Measurements from ENCODE around the gene CCDC107. TPM values are rescaled to one million over a fixed set of nuclear protein-coding genes. Genes with fewer than 3 reads are reported as not detected.

CCDC107 gene
- total RNA-seq, 1 experiment from 2014 or later = 12.0 TPM

DNA sequence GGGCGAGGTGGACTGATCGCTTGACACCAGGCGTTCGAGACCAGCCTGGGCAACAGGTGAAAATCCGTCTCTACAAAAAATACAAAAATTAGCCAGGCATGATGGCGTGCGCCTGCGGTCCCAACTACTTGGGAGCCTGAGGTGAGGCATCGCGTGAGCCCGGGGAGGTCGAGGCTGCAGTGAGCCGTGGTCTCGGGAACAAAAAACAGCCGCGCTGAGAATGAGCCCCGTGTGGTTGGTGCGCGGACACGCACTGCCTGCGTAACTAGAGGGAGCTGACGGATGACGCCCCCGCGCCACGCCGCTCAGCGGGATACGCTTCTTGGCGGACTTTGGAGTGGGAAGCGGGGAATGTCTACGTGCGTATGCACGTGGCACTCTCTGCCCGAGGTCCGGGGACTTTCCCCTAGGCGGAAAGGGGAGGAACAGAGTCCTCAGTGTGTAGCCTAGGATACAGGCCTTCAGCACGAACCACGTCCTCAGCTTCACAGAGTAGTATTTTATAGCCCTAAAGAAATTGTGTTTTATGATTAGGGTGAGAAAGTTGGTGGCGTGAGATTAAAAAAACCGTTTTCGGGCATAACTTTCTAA is 451 bp upstream of the CCDC107 start, which contains the start of gene RMRP:
TSS of gene RMRP (minus strand) at position 474 of the 591 bp plus-strand sequence.
- peak; percentile 98 for DNase-seq
- peaks cover 11% of the 10 kb centered on the region for H3K23me2 ChIP-seq (ENCODE audit: insufficient read length, low read depth, low read length, poor library complexity, severe bottlenecking)
- no peak within 1 kb of the TSS for H2BK12ac ChIP-seq (ENCODE audit: insufficient read length, low read depth, low read length)
- no CpG with 5 or more reads among the region's 42 CpGs for WGBS (ENCODE audit: extremely low coverage, insufficient read length, low lambda C conversion rate)
- H2AFZ ChIP-seq (ENCODE audit: low read length) = no peak within 1 kb of the TSS
- peak within 1 kb of the TSS; percentile 50 for H3K27ac ChIP-seq (ENCODE audit: insufficient read length, low read depth, low read length)
- H2BK15ac ChIP-seq (ENCODE audit: low read depth, low read length) = no peak within 1 kb of the TSS
- H3K79me1 ChIP-seq (ENCODE audit: insufficient read depth, low read depth, low read length, poor library complexity, severe bottlenecking) = no peaks in the 10 kb centered on the region
- peak within 1 kb of the TSS; percentile 57 for H3T11ph ChIP-seq (ENCODE audit: low read length)
- H2BK120ac ChIP-seq (ENCODE audit: low read depth, low read length, poor library complexity, severe bottlenecking) = no peak within 1 kb of the TSS
- no peaks in the 10 kb centered on the region for H3K27me3 ChIP-seq (ENCODE audit: insufficient read depth, low read length)
- H3K36me3 Mint-ChIP-seq (ENCODE audit: insufficient read depth in 1 of 3, low read depth in 3 of 3) = peaks cover 24 to 32% (median 30%) of the 10 kb centered on the region in 3 experiments
- peak within 1 kb of the TSS; percentile 98 to 100 (median 99) for H3K27ac Mint-ChIP-seq
- no peak within 1 kb of the TSS for H2BK20ac ChIP-seq (ENCODE audit: low read depth, low read length, poor library complexity, severe bottlenecking)
- no peak within 1 kb of the TSS for H3K23ac ChIP-seq (ENCODE audit: insufficient read length, low read depth, low read length)
- peak within 1 kb of the TSS; percentile 69 for H3K18ac ChIP-seq (ENCODE audit: insufficient read length, low read depth, low read length)
- H2AK5ac ChIP-seq (ENCODE audit: insufficient read length, low read length) = no peak within 1 kb of the TSS
- H4K5ac ChIP-seq (ENCODE audit: insufficient read length, low read depth, low read length) = no peak within 1 kb of the TSS
- H3K4ac ChIP-seq (ENCODE audit: low read depth, low read length) = no peak within 1 kb of the TSS; the same call in 1 of the 2 replicates
- peak within 1 kb of the TSS; percentile 83 to 85 for H3K4me3 Mint-ChIP-seq
- H3K14ac ChIP-seq (ENCODE audit: insufficient read depth, low read length) = peak within 1 kb of the TSS; percentile 77; the same call in 1 of the 2 replicates
- H3K9me3 ChIP-seq (ENCODE audit: control insufficient read depth, low read depth, low read length) = no peaks in the 10 kb centered on the region
- peaks cover 2 to 3% of the 10 kb centered on the region in 2 experiments; a peak in 3 of 5 replicates for H3K9me3 Mint-ChIP-seq
- H3K79me2 ChIP-seq (ENCODE audit: insufficient read depth, low read length) = no peaks in the 10 kb centered on the region
- H3K4me1 Mint-ChIP-seq = peaks cover 20 to 21% of the 10 kb centered on the region in 2 experiments
- H3K9ac ChIP-seq (ENCODE audit: extremely low read depth, insufficient read length, low read length) = peak within 1 kb of the TSS; percentile 74
- no peak within 1 kb of the TSS for H2BK5ac ChIP-seq (ENCODE audit: insufficient read length, low read length)
- TF ChIP-seq, protein P1, sequence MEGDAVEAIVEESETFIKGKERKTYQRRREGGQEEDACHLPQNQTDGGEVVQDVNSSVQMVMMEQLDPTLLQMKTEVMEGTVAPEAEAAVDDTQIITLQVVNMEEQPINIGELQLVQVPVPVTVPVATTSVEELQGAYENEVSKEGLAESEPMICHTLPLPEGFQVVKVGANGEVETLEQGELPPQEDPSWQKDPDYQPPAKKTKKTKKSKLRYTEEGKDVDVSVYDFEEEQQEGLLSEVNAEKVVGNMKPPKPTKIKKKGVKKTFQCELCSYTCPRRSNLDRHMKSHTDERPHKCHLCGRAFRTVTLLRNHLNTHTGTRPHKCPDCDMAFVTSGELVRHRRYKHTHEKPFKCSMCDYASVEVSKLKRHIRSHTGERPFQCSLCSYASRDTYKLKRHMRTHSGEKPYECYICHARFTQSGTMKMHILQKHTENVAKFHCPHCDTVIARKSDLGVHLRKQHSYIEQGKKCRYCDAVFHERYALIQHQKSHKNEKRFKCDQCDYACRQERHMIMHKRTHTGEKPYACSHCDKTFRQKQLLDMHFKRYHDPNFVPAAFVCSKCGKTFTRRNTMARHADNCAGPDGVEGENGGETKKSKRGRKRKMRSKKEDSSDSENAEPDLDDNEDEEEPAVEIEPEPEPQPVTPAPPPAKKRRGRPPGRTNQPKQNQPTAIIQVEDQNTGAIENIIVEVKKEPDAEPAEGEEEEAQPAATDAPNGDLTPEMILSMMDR (conservative IDR thresholded peaks at IDR 0.05) = peak; percentile 45; the same call in 2 of the 3 replicates
- no peaks in the 10 kb centered on the region for H4K20me1 ChIP-seq (ENCODE audit: control insufficient read depth, insufficient read depth, insufficient read length)
- H3K4me1 ChIP-seq (ENCODE audit: insufficient read depth, low read length) = peaks cover 3% of the 10 kb centered on the region; the same call in 1 of the 2 replicates
- H3K27me3 Mint-ChIP-seq (ENCODE audit: low read depth) = peaks cover 18% of the 10 kb centered on the region
- H3K56ac ChIP-seq (ENCODE audit: insufficient read length, low read depth, low read length) = no peak within 1 kb of the TSS
- peak within 1 kb of the TSS; percentile 76 for H3K4me2 ChIP-seq (ENCODE audit: insufficient read depth, insufficient read length, low read length)
- no peak within 1 kb of the TSS for H4K91ac ChIP-seq (ENCODE audit: insufficient read length, low read depth, low read length)
- H4K8ac ChIP-seq (replicated peaks; ENCODE audit: insufficient read length, low read depth, low read length) = no peak within 1 kb of the TSS

All from H9 (cell line).